HPDE6-E6E7 (cell line): ENCODE results near the gene FGF14.

Experiments used
- DNase-seq: peaks from one replicate; pipeline ENCODE4 v3.0.0; 2011; ENCODE audit warnings: missing footprints; ENCODE audit errors: extremely low spot score

Gene FGF14

GRCh38 chr13:102367836-102368235 is 34.0 kb downstream of the FGF14 start:
- no peak for DNase-seq

GRCh38 chr13:102361113-102361512 is 40.7 kb downstream of the FGF14 start:
- DNase-seq = no peak

- DNase-seq = no peak
Observed at GRCh38 chr13:102359264-102359663, 42.6 kb downstream of the FGF14 start.

GRCh38 chr13:102355251-102355650 is 46.6 kb downstream of the FGF14 start:
- DNase-seq = no peak

- no peak for DNase-seq
Observed at GRCh38 chr13:102354011-102354410, 47.8 kb downstream of the FGF14 start.

- DNase-seq = no peak
Observed at GRCh38 chr13:102351521-102351920, 50.3 kb downstream of the FGF14 start.

GRCh38 chr13:102347490-102347889 is 54.4 kb downstream of the FGF14 start:
- no peak for DNase-seq

- no peak for DNase-seq
Observed at GRCh38 chr13:102346769-102347168, 55.1 kb downstream of the FGF14 start.

GRCh38 chr13:102344410-102344809 is 57.4 kb downstream of the FGF14 start:
- DNase-seq = no peak

GRCh38 chr13:102333320-102334198 is 68.3 kb downstream of the FGF14 start:
- no peak for DNase-seq

GRCh38 chr13:102328909-102329308 is 72.9 kb downstream of the FGF14 start:
- no peak for DNase-seq

- no peak for DNase-seq
Observed at GRCh38 chr13:102327119-102327617, 74.7 kb downstream of the FGF14 start.

GRCh38 chr13:102326381-102327118 is 75.3 kb downstream of the FGF14 start:
- no peak for DNase-seq

- no peak for DNase-seq
Observed at GRCh38 chr13:102325321-102325720, 76.5 kb downstream of the FGF14 start.

GRCh38 chr13:102323505-102323904 is 78.3 kb downstream of the FGF14 start:
- DNase-seq = no peak

GRCh38 chr13:102323012-102323411 is 78.8 kb downstream of the FGF14 start:
- DNase-seq = no peak

- no peak for DNase-seq
Observed at GRCh38 chr13:102322211-102322610, 79.6 kb downstream of the FGF14 start.

GRCh38 chr13:102318233-102318632 is 83.6 kb downstream of the FGF14 start:
- DNase-seq = no peak

- DNase-seq = no peak
Observed at GRCh38 chr13:102317593-102317992, 84.3 kb downstream of the FGF14 start.

- DNase-seq = no peak
Observed at GRCh38 chr13:102316732-102317131, 85.1 kb downstream of the FGF14 start.

- no peak for DNase-seq
Observed at GRCh38 chr13:102312841-102313240, 89.0 kb downstream of the FGF14 start.

- no peak for DNase-seq
Observed at GRCh38 chr13:102311901-102312300, 89.9 kb downstream of the FGF14 start.

GRCh38 chr13:102311419-102311796 is 90.4 kb downstream of the FGF14 start:
- no peak for DNase-seq
